ENCODE data around the gene NT5DC1. TPM values are rescaled to one million over a fixed set of nuclear protein-coding genes. Genes with fewer than 3 reads are reported as not detected.

NT5DC1 gene
- polyA plus RNA-seq, 1 of the 3 experiments (the other 2 are of a cell fraction): 20.3 TPM

DNA sequence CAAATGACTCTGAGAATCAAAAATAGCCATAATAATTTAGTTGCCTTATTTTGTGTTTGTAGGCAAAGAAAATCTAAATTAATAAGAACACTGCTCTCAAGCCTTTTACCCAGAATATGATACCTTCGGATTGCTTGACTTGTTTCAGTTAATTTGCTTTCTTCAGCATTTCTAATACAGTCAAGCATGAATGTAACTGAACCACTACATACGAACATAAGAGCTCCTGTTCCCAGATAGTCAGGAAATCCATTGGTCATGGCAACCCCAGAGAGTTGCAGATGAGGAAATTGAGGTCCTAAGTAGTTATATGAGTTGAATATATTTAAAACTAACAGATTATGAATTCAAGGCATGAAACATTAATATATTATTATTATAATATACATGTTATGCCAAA is 42.9 kb upstream of the NT5DC1 start:
- H3K79me2 ChIP-seq (ENCODE audit: insufficient read depth): no peaks in the 10 kb centered on the region
- H2AFZ ChIP-seq (ENCODE audit: low read depth): no peak overlapping the region
- ChIA-PET CTCF (interaction anchor here (1.1 kb wide), 1 partner anchor 39 kb away, joined by 3 read pairs; no protein-coding TSS in a partner anchor), POLR2A (no interaction called here)
- no peaks in the 10 kb centered on the region; a peak in 1 of 4 replicates for H3K4me1 ChIP-seq (ENCODE audit: control insufficient read depth in 1 of 2, insufficient read depth in 2 of 2, low read depth in 1 of 2, low read length in 1 of 2)
- no peak overlapping the region for H3K27ac ChIP-seq (ENCODE audit: low read depth in 2 of 2, low read length in 1 of 2)
- no peaks in the 10 kb centered on the region for H3F3A ChIP-seq (replicated peaks; ENCODE audit: insufficient read depth)
- DNase-seq: no peak
- TF ChIP-seq, protein P1, sequence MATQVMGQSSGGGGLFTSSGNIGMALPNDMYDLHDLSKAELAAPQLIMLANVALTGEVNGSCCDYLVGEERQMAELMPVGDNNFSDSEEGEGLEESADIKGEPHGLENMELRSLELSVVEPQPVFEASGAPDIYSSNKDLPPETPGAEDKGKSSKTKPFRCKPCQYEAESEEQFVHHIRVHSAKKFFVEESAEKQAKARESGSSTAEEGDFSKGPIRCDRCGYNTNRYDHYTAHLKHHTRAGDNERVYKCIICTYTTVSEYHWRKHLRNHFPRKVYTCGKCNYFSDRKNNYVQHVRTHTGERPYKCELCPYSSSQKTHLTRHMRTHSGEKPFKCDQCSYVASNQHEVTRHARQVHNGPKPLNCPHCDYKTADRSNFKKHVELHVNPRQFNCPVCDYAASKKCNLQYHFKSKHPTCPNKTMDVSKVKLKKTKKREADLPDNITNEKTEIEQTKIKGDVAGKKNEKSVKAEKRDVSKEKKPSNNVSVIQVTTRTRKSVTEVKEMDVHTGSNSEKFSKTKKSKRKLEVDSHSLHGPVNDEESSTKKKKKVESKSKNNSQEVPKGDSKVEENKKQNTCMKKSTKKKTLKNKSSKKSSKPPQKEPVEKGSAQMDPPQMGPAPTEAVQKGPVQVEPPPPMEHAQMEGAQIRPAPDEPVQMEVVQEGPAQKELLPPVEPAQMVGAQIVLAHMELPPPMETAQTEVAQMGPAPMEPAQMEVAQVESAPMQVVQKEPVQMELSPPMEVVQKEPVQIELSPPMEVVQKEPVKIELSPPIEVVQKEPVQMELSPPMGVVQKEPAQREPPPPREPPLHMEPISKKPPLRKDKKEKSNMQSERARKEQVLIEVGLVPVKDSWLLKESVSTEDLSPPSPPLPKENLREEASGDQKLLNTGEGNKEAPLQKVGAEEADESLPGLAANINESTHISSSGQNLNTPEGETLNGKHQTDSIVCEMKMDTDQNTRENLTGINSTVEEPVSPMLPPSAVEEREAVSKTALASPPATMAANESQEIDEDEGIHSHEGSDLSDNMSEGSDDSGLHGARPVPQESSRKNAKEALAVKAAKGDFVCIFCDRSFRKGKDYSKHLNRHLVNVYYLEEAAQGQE (IDR thresholded peaks at IDR 0.05; ENCODE audit: low read depth, low read length): no peak
- TF ChIP-seq NRF1 (IDR thresholded peaks at IDR 0.05; ENCODE audit: low read depth, low read length) (no peak), RAD21 (IDR thresholded peaks at IDR 0.05; ENCODE audit: low read length) (no peak), SMC3 (IDR thresholded peaks at IDR 0.05; ENCODE audit: low read depth, low read length) (no peak), TAF1 (IDR thresholded peaks at IDR 0.05; ENCODE audit: borderline replicate concordance, low read depth, low read length) (no peak), SIN3A (IDR thresholded peaks at IDR 0.05; ENCODE audit: borderline replicate concordance, low read depth, low read length) (no peak), FOXM1 (IDR thresholded peaks at IDR 0.05; ENCODE audit: low read depth) (no peak), GABPA (IDR thresholded peaks at IDR 0.05; ENCODE audit: low read depth) (no peak), GATA2 (CRISPR knock-in tag; IDR thresholded peaks at IDR 0.05) (no peak), MXI1 (IDR thresholded peaks at IDR 0.05; ENCODE audit: low read depth, low read length) (no peak)
- TF ChIP-seq, protein P2, sequence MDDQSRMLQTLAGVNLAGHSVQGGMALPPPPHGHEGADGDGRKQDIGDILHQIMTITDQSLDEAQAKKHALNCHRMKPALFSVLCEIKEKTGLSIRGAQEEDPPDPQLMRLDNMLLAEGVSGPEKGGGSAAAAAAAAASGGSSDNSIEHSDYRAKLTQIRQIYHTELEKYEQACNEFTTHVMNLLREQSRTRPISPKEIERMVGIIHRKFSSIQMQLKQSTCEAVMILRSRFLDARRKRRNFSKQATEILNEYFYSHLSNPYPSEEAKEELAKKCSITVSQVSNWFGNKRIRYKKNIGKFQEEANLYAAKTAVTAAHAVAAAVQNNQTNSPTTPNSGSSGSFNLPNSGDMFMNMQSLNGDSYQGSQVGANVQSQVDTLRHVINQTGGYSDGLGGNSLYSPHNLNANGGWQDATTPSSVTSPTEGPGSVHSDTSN (IDR thresholded peaks at IDR 0.05): no peak
- TF ChIP-seq, protein P3, sequence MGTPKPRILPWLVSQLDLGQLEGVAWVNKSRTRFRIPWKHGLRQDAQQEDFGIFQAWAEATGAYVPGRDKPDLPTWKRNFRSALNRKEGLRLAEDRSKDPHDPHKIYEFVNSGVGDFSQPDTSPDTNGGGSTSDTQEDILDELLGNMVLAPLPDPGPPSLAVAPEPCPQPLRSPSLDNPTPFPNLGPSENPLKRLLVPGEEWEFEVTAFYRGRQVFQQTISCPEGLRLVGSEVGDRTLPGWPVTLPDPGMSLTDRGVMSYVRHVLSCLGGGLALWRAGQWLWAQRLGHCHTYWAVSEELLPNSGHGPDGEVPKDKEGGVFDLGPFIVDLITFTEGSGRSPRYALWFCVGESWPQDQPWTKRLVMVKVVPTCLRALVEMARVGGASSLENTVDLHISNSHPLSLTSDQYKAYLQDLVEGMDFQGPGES (IDR thresholded peaks at IDR 0.05; ENCODE audit: low read depth, low read length): no peak
- H4K20me1 ChIP-seq (ENCODE audit: insufficient read depth): no peaks in the 10 kb centered on the region
- H3K27me3 ChIP-seq (ENCODE audit: insufficient read depth): no peaks in the 10 kb centered on the region; the same call in 1 of the 2 replicates
- no peaks in the 10 kb centered on the region for H3K9me3 ChIP-seq
- H3K9ac ChIP-seq: no peak overlapping the region
- WGBS (ENCODE audit: low lambda C conversion rate): 18% methylated on average over 2 of the region's 2 CpGs
- H3K9me2 ChIP-seq: no peaks in the 10 kb centered on the region
- no peak overlapping the region for H3K4me2 ChIP-seq
- H3K36me3 ChIP-seq (replicated peaks in 1 of 2; ENCODE audit: control insufficient read depth in 1 of 2, insufficient read depth in 2 of 2, low read length in 1 of 2): no peaks in the 10 kb centered on the region
- no peak overlapping the region for H3K4me3 ChIP-seq (ENCODE audit: low read depth in 2 of 2, low read length in 1 of 2)
